SIG-M5 treated with dmso at 0.1 percent for 504 hours (cell line): Measurements from ENCODE around the gene PDE4D.

Experiments
- DNase-seq: peaks from one replicate; lab custom pipeline; 2025; ENCODE audit not compliant: unreplicated experiment; lab: John Stamatoyannopoulos, UW

PDE4D gene

DNA sequence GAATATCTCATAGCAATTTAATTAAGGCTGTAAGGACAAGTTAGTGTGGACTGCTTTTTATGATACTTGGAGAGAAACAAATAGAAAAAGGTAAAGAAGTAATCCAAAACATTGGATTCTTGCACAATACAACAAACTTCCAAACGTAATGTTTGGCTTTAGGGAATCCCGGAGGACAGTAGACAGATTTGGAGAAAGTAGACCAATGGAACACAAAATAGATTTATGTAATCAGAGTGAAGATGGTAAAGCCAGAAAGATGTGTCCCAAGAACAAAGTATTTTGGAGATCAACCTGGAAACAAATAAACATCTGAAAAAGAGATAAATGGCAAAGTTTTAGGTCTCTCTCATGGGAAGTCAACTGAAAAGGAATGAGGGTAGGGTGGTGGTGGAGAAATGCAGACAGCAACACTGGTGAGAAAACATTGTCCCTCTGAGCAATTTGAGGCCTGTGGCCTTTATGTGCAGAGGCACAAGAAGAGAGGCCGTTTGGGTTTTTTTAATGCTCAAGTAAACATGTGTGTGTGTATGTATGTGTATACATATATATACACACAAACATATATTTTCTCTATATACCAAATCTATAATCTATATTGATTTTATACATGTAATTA, 620.6 kb downstream of the PDE4D start:
- no peak for DNase-seq

GRCh38 chr5:59268756-59269415, 624.6 kb downstream of the PDE4D start:
- DNase-seq, result peak; percentile 8

GRCh38 chr5:59267033-59267432, 626.5 kb downstream of the PDE4D start:
- no peak for DNase-seq

- no peak for DNase-seq
These were observed 627.1 kb downstream of the PDE4D start for GRCh38 chr5:59266410-59266809.

- DNase-seq, result no peak
These were observed 628.8 kb downstream of the PDE4D start for GRCh38 chr5:59264639-59265245.

DNA sequence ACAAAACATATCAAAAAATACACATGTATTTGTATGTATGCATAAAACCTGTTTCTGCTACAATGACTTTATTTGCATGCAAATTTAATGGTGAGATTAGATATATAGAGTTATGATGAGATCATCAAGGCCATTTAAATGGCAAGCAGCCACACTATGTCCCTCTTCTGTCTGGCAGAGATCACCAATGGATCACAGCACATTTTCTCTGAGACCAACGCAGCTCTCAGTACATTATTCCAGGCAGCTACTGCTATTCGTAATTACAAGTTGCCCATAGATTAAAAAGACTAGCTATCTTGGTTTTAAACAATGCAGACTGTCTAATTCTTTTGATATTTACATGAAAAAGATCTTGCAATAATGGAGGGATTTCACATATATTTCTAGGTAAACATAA, 629.5 kb downstream of the PDE4D start:
- DNase-seq, result no peak

DNA sequence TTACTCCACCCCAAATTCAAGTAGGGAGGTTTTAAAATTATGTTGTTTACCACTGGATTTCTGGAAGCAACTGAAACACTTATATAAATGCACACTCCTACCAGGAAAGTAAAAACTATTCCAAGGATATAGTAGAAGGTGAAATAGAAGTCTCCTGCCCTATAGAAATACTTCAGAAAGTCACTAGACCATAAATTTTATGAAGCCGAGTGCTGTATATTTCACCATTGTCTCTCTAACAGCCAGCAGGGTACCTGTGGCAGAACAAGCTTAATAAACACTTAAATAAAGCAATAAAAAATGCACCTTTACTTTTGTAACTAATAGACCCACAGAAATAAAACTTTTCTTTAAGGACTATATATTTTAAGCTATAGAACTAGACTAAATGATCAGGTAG, 631.6 kb downstream of the PDE4D start:
- DNase-seq, result no peak

DNA sequence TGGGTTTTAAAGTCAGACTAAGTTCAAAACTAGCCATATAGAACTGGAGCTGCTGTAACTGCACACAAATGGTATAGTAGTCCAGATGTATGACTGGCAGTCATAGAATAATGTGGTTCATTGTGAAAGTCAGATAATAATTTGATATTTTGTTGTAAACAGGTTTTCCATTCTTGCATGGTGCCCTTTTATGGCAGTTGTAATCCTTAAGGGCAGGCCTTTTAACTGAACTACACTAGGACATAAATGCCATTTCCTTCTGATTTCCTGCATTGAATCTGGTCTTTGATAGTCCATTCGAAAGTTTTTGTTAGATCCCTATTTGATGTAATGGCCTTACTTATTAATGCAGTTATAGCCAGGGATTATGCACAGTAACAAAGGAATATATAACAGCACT, 632.6 kb downstream of the PDE4D start:
- no peak for DNase-seq

GRCh38 chr5:59260200-59260599, 633.3 kb downstream of the PDE4D start:
- DNase-seq, result no peak

DNA sequence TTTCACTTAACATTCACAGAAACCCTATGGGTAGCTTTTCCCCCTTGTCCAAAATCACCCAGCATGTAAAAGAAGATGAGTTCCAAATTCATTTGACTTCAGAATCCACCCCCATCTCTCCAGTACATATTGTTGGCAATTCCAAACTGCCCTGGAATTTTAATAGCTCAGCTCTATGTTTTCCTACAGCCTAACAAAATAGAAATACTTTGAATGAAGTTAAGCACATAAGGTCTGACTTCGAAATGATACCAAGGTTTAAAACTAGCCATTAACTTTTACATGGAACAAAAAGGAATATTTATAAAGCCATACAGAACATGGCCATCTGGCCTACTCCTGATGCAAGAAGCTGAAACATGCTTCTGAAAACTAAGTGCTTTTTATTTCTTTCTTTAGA, 634.3 kb downstream of the PDE4D start:
- no peak for DNase-seq

DNA sequence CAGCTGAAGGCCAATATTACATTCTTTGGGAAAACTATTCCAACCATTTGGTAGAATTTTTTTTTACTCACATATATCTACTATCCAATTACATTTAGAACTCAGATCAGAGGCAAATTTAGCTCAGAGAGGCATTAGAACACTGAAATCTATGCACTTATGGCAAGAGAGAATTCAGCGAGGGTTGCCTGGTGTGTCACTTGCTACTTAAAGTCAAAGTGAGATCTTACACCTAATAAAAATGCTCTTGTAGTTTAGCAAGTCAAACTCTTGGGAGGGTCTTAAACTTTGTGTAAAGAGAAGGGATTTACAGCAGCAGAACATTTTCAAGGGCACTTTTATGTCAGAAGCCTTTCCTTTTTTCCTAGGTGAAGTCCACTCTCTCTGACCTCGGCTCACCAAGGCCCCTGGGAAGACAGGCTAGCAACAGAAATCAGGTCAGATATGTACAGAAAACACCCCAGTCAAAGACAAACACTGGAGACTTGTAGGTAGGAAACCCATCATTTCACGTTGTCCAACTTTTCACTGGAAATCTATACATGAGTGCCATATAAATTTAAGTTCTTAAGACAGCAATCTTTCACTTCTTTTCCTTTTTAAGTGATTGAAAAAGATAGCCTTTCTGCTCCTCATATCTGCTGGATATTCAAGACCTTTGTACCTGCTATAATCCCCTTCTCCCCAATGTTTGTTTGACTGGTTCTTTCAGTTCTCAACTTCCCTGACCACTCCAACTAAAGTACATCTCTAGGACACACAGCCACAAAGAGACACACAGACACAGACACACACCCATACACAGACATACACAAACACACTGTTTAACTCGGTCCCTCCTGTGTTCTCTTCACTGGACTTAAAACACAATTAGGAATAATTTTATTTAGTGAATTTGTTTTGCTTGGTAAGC, 635.8 kb downstream of the PDE4D start:
- no peak for DNase-seq

DNA sequence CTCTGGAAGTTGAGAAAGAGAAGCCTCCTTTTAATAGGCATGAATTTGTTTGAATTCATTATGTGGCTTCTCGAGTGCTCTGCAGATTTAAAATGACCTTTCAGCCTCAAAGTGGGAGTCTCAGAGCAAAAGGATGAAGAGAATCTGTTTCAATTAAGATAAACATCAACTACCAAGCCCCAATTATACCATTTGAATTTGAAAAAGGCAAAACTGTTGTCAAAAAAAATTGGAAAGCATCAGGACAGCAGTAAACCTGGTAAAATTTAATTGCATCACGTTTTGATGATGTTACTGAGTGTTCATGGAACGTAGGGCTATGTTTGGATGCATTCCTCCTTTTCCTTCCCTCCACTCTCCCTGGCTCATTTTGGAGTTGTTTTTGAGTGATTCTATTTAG, 637.2 kb downstream of the PDE4D start:
- no peak for DNase-seq

GRCh38 chr5:59254055-59254687, 639.4 kb downstream of the PDE4D start:
- DNase-seq, result no peak

- no peak for DNase-seq
These were observed 639.9 kb downstream of the PDE4D start for GRCh38 chr5:59253625-59254024.

DNA sequence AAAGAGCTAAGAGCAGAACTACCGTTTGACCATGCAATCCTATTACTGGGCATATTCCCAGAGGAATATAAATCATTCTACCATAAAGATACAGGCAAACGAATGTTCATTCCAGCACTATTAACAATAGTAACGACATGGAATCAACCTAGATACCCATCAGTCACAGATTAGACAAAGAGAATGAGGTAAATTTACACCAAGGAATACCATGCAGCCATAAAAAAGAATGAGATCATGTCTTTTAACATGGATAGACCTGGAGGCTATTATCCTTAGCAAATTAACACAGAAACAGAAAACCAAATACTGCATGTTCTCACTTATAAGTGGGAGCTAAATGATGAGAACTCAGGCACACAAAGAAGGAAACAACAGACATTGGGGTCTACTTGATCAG, 641.9 kb downstream of the PDE4D start:
- no peak for DNase-seq

- DNase-seq, result no peak
These were observed 643.8 kb downstream of the PDE4D start for GRCh38 chr5:59249726-59250125.

- no peak for DNase-seq
These were observed 644.4 kb downstream of the PDE4D start for GRCh38 chr5:59249160-59249559.

GRCh38 chr5:59246882-59247281, 646.6 kb downstream of the PDE4D start:
- no peak for DNase-seq

DNA sequence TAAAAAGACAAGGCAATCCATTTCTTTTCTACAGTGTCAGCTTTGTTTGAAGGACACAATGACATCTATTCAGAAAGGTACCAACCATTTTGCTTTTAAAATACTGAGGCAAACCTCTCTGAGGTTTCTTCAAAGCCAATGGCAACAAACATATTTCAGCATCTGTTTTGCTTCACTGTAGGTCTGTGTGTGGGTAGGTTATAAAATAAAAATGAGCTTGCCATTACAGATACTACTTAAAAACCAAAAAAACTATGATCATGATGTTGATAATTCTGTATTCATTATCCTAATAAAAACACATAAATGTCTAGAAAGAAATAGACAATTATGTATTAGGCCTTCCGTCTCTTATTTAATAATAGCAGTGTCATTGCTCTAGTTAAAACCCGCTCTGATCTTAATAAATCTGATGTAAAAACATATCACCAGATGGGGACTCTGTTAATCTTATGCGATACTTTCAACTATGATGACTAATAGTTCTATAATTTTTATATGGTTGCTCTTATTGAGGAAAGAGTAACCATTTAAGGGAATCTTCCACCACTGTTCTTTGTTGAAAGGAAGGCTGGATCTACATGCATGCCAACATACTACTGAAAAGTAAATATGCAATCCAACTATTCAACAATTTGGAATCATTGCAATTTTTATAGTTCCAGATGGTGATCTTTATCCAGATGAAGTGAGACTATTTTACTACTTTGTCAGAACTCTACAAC, 647.2 kb downstream of the PDE4D start:
- DNase-seq, result no peak

DNA sequence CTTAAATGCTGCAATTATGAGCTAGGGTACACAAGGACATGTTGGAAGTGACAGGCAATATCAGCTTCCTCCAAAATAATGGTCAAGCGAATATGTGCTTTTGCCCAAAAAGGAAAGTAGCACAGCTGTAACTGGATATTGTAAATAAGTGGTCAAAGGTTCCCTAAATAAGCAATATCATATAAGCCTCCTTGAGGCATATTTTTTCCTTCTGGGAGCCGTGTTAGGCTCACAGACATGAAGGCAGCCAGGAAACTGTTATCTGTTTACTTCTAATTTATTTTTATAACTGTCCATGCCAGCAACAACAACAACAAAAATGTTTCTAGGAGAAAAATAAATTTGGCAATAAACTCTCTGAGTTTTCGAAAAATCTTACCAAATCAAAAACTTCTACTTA, 648.3 kb downstream of the PDE4D start:
- no peak for DNase-seq

GRCh38 chr5:59241552-59241951, 652.0 kb downstream of the PDE4D start:
- DNase-seq, result no peak
